HL-60 (cell line): ENCODE data around the gene TENT4A.

Experiments
- GABPA ChIP-seq: IDR thresholded peaks from 2 replicates; pipeline ENCODE4 v1.6.1; 2012; ENCODE audit warnings: low read depth
- POLR2AphosphoS5 ChIP-seq: IDR thresholded peaks from 2 replicates; pipeline ENCODE4 v1.6.1; 2012; ENCODE audit warnings: low read depth
- TF ChIP-seq, protein P1 (sequence below): IDR thresholded peaks from one replicate; pipeline ENCODE4 v1.5.1; 2011; ENCODE audit warnings: low read length, control low read depth, inconsistent platforms; ENCODE audit not compliant: insufficient read depth

DNA sequence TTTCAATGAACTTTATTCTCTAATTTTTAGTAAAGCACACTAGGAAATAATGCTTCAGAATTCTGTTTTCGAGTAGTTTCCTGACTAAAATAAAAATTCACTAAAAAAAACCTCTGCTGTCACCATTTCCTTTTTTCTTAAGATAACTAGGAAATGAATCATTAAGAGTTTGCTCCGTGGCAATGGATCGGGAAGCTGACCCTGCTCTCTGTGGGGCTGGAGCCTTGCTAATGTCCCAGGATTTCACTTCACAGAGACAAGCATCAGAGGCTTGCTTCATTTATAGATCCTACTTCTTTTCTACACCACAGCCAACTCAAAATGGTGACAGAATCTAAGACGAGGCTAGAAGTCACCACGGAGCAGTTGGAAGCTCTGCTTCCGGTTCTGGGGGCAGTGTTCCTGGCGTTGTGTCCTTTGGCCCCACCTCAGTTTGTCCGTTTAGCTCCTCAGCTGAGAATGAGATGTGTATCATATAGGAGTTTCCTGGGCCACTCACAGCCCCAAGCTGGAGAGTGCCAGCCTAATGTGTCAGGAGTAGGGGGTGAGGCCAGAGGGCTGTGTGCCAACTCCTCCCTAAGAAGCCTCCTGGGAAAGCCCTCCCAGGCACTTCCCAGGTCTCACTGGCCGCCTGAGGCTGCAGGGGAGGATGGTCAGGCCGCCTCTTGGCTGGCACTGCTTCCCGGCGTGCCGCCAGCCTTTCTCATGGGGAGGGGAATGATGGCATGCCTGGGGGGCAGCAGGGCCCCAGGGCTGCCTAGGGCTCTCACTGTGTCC, 19.6 kb downstream of the TENT4A start:
- TF ChIP-seq, protein P1, sequence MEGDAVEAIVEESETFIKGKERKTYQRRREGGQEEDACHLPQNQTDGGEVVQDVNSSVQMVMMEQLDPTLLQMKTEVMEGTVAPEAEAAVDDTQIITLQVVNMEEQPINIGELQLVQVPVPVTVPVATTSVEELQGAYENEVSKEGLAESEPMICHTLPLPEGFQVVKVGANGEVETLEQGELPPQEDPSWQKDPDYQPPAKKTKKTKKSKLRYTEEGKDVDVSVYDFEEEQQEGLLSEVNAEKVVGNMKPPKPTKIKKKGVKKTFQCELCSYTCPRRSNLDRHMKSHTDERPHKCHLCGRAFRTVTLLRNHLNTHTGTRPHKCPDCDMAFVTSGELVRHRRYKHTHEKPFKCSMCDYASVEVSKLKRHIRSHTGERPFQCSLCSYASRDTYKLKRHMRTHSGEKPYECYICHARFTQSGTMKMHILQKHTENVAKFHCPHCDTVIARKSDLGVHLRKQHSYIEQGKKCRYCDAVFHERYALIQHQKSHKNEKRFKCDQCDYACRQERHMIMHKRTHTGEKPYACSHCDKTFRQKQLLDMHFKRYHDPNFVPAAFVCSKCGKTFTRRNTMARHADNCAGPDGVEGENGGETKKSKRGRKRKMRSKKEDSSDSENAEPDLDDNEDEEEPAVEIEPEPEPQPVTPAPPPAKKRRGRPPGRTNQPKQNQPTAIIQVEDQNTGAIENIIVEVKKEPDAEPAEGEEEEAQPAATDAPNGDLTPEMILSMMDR = no peak
- TF ChIP-seq POLR2AphosphoS5 (no peak), GABPA (no peak)
